ENCODE results near the gene TNC.

GRCh38 chr9:115099901-115100300, 18.1 kb downstream of the TNC start:
- TF ChIP-seq TAF1 (IDR thresholded peaks at IDR 0.05; ENCODE audit: borderline replicate concordance, low read depth, low read length), result no peak
- TF ChIP-seq EZH2 (IDR thresholded peaks at IDR 0.05; ENCODE audit: borderline replicate concordance, control insufficient read depth, low read depth, low read length), result no peak
- TF ChIP-seq POLR2A (IDR thresholded peaks at IDR 0.05; ENCODE audit: low read depth, low read length), result no peak
- TF ChIP-seq CEBPB (IDR thresholded peaks at IDR 0.05; ENCODE audit: borderline replicate concordance in 1 of 2, low read depth in 2 of 2, low read length in 2 of 2), result no peak
- no peak for TF ChIP-seq ATF3 (IDR thresholded peaks at IDR 0.05; ENCODE audit: borderline replicate concordance, extremely low read depth, low read depth, low read length)
- no peak for TF ChIP-seq CTCF (IDR thresholded peaks at IDR 0.05 in 2 of 3, conservative IDR thresholded peaks at IDR 0.05 in 1 of 3; ENCODE audit: control insufficient read depth in 2 of 3, extremely low read depth in 1 of 3, insufficient read depth in 1 of 3, low read depth in 3 of 3, low read length in 3 of 3)
- TF ChIP-seq E2F4 (IDR thresholded peaks at IDR 0.05; ENCODE audit: low read depth, low read length), result no peak
- TF ChIP-seq ZNF24 (IDR thresholded peaks at IDR 0.05), result no peak
- no peak for TF ChIP-seq REST (IDR thresholded peaks at IDR 0.05; ENCODE audit: low read depth, low read length)
- TF ChIP-seq NBN (IDR thresholded peaks at IDR 0.05), result no peak
